Stimulated activated CD4-positive, alpha-beta T cell treated with anti-CD3 and anti-CD28 coated beads, Interleukin-4, amount 100 ng/mL, for 24 hours (primary cell): ENCODE data around the gene RFC5.
A peak's percentile ranks its signal among the peaks of the same experiment; 100 is the strongest.

Source experiments
- DNase-seq: peaks from one replicate; pipeline ENCODE4 v3.0.0-alpha.2; 2020

RFC5 gene, protein sequence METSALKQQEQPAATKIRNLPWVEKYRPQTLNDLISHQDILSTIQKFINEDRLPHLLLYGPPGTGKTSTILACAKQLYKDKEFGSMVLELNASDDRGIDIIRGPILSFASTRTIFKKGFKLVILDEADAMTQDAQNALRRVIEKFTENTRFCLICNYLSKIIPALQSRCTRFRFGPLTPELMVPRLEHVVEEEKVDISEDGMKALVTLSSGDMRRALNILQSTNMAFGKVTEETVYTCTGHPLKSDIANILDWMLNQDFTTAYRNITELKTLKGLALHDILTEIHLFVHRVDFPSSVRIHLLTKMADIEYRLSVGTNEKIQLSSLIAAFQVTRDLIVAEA

DNA sequence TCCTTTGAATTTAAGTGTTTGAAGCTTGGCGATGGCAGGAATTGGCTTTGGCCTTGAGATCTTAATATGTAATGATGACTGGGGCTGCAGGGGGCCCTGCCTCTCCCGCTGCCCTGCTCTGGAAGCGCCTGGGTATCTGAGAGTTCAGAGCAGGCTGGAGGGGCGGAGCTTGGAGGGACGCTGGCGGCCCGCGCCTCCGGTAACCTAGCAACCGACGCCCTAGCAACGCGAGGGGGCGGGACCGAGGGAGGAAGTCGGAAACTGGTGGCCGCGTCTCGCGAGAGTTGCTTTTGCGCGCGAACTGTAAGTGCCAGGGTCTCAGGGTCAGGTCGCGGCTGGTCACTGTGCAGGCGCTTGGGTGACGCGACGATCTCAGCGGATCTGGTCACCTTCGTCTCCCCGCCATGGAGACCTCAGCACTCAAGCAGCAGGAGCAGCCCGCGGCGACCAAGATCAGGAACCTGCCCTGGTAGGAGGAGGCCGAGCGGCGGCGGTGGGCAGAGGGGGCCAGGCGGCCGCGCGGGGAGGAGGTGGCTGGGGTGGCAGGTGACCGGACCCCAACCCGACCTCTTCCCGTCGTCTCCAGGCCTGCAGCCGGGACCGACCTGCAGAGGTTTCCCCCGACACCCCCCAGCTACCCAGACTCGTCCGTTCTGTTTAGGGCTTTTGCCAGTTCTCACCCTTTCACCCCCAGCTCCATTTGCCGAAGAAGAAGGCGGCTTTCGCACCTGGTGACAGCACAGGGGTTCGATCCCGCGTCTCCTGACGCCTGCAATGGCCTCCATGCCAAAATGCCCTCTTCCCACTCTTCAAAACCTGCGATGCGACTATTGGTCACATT lies at the start of gene RFC5:
Gene RFC5 (plus strand): TSS at position 280 of the 841 bp plus-strand sequence. CDS start 125 bp downstream, at position 405.
- peak; percentile 98 for DNase-seq

DNA sequence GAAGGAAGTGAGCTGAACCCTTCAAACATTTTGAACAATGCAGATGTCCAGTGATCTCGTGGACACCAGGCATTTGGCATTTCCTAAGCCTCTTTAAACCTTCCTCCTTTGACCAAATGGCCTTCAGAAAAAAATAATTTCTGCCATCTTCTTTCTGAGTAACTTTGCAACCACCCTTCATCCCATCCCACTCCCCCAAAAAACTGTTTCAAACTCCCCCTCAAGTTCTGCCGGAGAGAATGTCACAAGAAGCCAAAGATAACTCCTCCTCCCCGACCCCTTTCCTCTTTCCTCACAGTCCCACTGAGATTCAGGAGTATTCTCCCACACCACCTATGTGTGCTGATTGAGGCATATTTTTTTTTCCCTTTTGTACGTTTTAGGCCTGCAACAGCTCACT lies 49.5 kb upstream of the RFC5 start:
- DNase-seq = no peak

DNA sequence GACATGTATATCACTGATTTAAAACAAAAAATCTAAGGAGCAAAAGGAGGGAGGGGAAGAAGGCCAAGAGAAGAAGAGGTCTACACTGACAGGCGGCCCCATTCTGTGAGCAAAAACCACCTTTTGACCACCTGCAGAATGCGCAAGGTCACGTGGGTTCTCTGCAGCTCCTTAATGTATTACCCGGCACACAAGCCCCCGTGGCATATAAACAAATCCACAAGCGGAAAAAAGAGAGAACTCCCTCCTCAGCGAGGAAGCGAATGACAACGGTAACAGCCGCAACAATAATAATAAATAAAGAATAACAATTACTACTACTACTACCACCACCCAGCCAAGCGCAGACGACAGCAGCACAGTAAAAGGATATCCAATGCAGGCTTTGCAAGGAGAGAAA lies 49.0 kb upstream of the RFC5 start:
- DNase-seq = no peak

DNA sequence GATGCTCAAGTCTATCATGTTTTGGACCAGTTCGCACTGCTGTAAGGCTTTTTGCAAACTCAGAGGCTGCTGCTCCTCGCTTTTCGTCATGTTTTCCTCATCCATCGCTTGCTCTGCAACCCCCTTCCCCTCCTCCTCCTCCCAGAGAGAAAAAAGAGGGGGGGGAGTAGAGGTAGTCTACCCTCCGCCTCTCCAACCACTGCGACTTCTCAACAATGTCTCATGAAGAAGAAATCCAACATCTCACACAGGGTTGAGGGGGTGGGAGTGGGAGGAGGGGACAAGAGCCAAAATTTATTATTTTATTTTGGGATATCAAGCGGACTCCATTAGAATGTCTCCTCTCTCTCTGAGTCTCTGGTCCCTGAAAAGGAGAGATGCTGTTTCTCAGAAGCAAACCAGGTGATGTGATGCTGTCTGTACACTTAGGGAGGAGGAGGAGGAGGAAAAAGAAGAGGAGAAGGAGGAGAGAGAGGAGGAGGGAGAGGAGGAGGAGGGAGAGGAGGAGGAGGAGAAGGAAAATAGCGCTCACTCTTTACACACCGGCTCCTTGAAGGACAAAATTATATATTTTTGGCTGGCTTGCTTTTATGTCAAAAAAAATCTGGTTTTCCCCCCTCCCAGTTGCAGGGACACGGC lies 48.2 kb upstream of the RFC5 start:
- no peak for DNase-seq

DNA sequence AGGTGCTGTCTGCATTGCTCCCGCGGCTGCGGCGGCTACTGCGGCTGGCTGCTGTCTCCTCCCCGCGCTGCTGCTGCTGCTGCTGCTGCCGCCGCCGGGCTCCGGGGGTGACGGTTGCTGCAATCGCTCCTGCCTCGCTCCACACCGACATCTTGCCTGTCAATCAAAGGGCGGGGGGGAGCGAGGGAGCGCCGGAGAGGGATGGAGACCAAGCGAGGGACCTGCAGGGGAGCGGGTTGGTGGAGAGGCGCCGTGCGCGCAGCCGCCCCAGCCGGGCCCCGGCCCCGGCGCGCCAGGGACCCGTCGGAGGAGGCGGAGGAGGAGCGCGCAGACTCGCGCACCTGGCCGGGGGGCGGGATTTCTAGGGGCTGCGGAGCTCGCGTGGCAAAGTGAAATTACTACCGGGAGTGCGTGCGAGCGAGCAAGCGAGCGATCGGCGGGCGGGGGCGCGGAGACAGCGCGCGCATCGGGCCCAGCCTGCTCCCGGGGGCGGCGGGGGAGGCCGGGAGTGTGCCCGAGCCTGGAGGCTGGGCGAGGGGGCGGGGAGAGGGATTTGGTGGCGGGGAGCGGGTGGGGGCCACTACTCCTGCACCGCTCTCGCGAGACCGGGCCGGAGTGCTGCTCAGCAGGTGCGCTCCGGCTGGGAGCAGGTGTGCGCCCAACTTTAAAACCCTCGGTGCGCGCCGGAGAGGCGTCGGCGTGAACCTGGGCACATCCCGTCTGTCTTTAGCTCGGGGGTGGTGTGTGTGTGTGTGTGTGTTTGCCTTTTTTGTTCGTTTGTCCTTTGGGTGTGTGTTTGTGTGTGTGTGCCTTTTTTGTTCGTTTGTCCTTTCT lies 47.5 kb upstream of the RFC5 start, which contains the start of gene KSR2:
Gene KSR2 (minus strand): TSS at position 165 of the 834 bp plus-strand sequence. CDS start 735 bp downstream, outside the sequence.
- peak; percentile 51 for DNase-seq

DNA sequence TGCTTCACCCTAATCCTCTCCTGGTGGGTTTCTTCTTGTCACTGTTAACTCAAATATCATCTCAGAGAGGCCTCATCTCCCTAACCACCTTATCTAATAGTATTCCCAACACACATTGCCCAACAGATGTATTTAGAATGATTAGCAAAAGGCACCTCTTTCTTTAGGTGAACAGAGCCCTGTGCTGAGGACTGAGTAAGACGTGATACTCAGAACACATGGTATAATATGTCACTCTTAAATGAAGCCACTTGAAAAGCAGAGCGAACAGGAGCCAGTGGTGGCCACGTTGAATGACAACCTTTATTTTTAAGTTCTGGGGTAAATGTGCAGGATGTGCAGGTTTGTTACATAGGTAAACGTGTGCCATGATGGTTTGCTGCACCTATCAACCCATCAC lies 46.2 kb upstream of the RFC5 start:
- no peak for DNase-seq

DNA sequence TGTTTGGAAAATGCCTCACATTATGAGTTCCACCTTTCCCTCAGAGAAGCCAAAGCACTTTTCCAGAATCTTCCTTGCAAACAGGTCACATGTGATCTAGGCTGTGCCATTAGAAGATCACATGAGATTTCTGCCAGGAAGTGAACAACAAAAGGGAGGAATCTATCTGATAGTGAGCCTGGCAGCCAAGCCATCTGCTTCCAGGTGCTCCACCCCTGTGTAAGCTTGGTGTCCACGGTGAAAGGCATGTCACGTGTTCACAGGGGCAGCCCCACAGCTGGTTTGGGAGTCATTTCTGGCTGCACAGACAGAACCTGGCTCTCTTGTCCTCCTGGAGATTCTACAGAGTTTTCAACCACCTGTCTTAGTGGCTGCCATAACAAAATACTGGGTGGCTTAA lies 44.2 kb upstream of the RFC5 start:
- DNase-seq = no peak

DNA sequence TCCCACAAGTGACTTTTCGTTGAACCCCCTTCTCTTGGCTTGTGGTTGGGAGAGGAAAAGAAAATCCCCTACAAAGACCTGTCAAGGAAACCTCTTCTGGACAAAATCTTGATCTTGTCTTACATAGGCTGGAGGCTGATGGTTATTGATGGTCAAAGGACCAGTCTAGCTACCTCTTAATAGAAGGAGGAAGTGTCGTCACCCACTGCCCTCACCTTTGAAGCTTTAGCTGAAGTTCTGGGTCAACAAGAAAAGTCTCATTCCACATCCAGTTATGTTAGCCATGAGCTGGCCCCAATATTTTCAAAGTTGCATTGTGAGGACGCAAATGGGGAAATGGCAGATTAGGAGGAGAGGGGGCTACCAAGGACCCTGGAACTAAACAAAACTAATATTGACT lies 41.5 kb upstream of the RFC5 start:
- no peak for DNase-seq

DNA sequence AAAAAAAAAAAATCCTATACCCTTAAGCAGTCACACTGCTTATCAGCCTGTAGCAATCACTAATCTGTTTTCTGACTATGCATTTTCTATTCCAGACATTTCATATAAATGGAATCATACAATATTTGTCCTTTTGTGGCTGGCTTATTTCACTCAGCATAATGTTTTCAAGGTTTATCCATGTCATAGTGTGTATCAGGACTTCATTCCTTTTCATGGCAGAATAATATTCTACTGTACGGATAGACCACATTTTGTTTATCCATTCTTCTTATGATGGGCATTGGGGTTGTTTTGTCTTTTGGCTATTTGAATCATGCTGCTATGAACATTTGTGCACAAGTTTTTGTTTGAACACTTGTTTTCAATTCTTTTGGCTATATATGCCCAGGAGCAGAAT lies 39.1 kb upstream of the RFC5 start:
- no peak for DNase-seq

DNA sequence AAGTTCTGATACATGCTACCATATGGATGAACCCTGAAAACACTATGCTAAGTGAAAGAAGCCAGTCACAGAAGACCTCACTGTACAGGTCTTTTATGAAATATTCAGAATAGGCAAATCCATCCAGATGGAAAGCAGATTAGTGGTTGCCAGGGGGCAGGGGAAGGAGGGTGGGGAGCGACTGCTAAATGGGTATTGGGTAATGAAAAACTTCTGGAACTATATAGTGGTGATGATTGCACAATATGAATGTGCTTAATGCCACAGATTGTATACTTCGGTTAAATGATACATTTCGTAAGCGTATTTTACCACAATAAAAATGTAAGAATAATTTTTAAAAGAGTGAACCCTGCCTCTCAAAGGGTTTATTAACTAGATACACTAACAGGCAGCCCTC lies 35.9 kb upstream of the RFC5 start:
- no peak for DNase-seq

DNA sequence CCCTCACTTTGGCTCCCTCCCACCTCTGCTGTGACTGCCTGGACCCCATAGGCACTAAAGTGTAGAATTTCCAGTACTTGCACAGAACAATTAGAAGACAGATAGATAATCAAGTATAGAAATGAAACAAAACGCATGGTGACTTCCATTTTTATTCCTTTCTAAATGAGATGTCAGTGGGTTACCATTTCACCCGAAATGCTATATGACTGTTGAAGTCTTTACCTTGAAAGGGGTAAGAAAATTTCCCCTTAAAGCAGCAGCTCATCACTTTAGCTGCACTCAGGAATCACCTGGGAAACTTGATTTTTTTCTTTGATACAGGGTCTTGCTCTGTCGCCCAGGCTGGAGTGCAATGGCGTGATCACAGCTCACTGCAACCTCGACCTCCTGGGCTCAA lies 35.2 kb upstream of the RFC5 start:
- DNase-seq = no peak

DNA sequence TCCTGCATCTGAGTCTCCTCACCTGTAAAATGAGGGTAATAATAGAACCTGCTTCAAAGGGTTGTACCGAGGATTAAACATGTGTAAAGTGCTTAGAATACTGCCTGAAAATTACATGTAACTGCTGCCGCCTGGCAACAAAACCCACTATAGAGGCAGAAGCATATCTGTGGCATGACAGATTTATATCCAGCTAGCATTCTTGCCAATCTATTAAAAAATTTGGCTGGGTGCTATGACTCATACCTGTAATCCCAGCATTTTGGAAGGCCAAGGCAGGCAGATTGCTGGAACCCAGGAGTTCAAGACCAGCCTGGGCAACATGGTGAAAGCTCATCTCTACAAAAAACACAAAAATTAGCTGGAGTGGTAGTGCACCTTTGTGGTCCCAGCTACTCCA lies 31.3 kb upstream of the RFC5 start:
- DNase-seq = no peak

DNA sequence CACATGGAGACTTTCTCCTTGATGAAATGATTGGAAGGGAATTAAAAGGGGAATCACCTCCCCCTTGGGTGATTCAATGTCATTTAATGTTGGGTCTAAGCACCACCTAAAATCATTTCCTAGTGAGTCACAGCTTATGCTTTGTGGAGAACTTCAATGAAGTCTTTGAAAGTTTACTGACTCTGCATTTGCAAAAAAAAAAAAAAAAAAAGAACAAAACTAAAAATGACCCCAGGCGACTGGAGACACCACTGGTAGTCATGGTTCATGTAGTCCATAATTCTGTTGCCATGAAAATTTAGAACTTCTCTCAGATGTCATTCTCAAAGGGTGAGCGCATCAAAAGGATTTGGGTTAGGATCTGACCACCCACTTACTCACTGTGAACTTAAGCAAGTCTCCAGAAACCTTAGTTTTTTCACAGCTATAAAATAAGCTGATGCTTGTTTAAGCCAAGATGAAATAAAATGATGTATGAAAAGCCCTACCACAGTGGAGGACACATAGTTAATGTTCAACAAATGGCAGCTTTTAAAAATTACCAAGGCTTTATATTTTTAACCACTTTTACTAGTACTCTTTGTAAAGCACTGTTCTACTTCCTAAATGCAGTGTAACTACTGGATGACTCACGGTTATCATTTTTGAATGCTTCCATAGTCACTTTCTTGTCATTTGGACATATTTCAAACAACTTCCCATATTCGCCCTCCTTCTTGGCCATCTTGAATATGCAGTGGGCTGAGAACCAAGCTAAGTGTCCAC lies 29.6 kb upstream of the RFC5 start:
- no peak for DNase-seq

DNA sequence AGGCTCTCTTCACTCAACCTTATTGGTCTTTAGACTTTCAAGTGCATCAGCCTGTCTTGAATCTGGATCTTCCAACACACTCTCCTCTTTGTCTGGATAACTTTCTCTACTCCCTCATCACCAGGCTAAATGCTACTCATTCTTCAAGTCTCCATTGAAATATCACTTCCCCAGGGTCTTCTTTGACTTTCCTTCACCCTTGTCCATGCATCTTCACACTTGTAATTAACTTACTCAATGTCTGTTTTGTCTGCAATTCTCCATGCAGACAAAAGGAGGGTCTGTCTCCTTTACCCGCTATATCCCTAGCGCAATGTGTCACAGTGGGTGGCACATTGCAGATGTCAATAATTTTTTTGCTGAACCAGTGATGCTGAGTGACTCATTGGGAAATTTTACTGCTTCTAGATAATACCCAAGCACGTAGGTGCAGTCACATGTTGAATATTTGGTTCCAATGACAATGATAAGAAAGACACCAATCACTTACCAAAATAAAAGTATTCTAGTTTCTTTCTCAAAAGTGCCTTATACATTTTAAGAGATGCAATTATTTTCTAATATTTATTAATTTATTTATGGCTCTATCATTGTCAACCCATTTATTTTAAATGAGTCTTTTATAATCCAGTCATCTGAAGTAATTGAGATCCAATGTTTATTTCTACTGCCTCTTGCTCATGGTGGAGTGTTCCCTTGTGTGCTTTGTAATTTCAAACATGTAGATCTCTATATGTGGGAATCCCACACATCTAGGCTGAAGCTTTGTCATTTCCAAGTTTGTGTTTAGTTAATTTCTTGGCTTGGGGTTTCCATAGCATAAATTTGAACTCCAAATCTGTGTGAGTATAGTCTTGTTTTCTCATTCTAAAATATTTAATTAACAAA lies 21.7 kb upstream of the RFC5 start:
- peak; percentile 23 for DNase-seq

DNA sequence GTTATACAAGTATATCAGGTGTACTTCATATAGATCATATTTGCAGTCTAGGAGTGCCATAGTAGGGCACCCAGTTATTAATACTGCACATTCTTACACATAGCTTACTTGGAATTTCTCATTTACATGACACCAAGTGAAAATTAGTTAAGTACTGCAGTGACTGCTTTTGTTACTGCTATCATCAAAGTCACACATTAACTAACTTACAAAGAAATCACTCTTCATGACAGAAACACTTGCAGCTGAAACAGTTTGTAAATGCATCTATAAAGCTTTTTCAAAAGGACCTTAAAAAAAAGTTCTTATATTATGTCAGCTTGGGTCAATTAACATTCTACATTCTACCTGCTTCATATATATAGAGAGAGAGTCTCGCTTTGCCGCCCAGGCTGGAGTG lies 17.8 kb upstream of the RFC5 start:
- no peak for DNase-seq

DNA sequence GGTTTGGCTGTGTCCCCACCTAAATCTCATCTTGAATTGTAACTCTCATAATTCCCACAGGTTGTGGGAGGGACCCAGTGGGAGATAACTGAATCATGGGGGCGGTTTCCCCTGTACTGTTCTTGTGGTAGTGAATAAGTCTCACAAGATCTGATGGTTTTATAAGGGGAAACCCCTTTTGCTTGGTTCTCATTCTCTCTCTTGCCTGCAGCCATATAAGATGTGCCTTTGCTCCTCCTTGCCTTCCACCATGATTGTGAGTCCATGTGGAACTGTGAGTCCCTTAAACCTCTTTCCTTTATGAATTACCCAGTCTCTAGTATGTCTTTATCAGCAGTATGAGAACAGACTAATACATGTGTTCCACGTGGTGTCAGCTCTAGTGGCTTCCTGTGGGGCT lies 16.7 kb upstream of the RFC5 start:
- DNase-seq = peak; percentile 34

DNA sequence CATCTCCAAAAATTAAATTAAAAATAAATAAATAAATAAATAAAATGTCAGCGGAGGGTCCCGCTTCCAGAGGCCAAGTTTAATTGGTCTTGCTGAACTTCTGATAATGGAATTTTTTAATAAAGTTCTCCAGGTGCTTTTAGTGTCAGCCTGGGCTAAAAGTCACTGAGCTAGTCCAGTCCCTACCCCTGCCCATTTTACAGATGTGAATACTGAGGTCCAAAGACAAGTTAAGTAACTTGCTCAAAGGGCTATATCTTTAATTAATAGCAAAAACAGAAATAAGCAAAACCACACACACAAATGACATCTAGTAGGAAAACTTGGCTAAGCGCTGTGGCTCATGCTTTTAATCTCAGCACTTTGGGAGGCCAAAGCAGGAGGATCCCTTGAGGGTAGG lies 5.6 kb upstream of the RFC5 start:
- no peak for DNase-seq

DNA sequence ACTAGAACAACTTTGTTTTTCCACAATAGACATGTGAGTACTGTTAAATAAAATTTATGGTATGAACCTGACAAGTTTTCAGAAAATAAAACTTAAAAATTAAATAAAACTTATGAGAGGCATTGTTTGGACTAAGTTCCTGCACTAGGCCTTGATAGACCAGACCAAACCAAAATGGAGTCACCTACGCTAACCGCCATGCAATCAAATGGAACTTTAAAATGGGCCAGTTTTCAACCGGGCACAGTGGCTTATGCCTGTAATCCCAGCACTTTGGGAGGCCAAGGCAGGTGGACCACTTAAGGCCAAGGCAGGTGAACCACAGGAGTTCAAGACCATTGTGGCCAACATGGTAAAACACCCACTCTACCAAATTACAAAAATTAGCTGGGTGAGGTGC lies 5.1 kb upstream of the RFC5 start:
- DNase-seq = no peak

DNA sequence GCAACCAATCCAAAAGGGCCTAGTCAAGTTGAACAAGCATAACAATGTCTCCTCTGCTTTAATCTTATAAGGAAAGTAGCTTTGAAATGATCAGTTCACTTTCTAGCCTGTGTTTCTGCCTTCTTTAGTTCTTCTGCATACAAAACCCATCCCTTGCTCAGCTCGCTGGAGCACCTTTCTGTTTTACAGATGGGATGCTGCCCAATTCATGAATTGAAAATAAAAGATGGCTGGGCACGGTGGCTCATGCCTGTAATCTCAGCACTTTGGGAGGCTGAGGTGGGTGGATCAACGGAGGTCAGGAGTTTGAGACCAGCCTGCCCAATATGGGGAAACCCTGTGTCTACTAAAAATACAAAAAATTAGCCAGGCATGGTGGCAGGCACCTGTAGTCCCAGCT lies 4.5 kb upstream of the RFC5 start:
- no peak for DNase-seq

DNA sequence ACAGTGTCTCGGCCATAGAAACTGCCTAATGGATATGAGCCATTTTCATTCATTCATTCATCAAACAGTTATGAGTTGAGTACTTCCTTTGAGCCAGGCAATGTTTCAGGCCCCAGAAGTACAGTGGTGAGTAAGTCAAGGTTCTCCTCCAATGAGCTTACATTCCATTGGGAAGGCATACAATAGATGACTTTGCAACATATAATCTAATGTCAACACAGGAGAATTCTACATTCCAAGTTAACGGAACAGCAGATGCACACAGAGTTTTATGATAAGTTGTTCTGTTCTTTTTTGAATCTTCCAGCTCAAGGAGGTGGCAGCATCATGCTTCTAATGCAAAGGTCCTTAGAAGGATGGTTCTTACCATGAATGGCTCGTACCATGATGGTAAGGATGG lies 3.2 kb upstream of the RFC5 start:
- DNase-seq = no peak

DNA sequence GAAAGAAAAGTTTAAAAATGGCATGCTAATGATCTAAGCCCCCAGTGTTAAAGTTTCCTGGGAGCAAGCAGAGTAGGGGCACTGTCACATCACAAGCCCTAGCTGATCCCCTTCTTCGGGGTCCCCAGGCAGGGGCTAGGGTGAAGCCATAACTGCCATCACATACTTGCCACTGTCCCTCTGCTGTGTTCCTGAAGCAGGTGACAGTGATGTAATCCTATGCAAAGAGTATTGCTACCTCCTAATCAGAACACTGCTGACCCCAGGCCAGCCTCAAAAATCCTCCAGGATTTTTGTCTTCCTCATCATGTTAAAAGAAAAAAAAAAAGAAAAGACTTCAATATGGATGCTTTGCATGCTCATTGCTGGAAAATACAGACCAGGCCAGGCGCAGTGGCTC lies 1.2 kb upstream of the RFC5 start:
- DNase-seq = no peak
